Measurements from ENCODE around the gene S1PR1.

S1PR1 gene

DNA sequence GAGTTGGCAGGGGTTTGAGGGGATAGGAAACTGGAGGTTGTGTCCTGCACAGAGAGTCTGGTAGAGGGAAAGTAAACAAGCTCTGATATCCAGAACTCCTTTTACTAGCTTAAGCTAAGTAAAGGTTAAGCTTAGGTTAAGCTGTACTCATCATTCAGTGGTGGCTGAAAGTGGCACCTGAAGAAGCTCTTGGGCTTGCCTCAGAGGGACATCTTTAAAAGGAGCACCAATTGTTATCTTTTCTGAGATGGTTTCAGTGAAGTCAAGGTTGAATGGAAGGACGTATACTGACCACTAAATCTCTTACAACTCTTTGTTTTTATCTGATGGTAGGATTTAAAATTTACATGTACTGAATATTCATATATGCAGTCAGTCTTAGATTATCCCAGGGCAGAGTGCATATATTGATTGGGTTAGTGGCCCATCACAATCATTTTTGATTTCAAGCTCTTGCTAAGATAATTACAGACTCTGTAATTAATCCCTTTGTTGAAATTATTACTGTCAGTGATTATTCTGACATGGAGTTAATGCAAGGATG lies 43.3 kb downstream of the S1PR1 start:
- no peak for DNase-seq (ENCODE audit: low read depth in 2 of 2)

DNA sequence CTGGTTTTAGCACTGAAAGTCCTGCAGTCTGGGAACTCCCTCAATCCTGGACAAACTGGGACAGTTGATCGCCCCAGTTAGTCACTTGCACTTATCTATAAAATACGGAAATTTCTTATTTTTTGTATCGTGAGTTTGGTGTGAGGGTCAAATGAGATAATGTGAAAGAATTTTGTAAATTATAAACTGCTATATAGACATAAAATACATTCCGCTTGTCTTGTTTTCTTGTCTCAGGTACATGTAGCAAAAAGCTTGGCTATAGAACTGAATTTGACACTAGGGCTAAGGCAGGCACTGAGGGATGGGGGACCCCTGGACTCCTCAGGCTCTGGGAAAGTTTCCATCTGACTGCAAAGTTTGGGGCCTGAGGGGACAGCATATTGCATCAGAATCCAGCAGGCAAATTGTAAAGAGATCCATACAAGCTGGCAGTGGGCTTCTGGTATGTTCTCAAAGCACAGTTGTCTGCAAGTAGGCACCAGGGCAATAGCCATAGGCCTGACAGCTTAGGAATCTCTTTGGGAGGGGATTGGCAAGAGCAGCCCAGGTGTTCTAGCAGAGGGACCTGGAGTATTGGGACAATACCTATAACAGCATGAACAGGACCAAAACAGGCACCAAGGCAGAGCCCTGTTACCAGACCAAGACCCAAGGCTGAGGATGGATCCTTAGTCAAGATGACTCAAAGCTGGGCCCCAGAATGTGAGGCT lies 44.3 kb downstream of the S1PR1 start:
- DNase-seq (ENCODE audit: low read depth in 2 of 2), result no peak

DNA sequence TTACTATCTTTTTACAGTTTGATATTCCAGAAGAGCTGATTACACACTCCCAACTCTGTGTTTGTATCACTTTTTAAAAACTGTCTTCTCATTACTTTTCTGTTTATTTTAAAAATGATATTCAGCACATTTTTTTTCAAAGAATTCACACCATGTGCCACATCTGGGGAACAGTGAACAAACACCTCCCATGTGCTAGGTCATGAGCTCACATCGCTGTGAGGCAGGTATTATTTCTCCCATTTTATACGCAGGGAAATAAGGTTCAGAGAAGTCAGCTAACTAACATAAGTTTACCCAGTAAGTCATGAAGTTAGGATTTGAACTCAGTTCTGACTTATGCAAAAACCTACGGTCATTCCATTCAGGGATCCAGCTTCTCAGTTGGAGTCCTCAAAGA lies 44.9 kb downstream of the S1PR1 start:
- no peak for DNase-seq (ENCODE audit: low read depth in 2 of 2)

DNA sequence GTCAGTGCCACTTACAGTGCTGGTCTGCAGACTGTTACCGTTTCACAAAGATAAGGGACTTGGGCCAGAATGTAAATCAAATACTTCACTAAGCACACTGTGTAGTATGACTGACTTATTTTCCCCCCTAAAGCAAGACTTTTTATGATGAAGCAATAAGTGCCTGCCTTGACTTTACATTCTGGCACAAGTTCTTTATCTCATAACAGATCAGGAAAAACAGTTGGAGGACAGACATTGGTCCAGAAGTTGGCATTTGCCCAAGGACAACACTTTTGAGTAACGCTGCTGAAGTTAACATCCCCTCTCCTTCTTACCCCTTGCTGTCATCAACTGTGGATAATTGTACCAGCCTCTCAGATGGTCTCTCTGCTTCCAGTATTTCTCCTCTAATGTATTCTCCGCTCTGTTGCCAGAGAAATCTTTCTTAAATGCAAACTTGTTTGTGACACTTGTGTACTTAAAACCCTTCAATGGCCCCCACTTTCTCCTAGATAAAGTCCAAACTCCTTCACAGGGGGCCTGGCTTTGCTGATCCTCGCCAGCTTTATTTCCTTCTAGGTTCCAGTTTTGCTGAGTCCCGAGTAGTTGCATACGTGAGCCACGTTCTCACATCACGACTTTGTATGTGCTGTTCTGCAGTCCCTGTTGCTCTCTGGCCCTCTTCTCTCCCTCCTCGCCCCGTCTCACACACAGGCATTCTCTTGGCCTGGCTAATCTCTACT lies 45.7 kb downstream of the S1PR1 start:
- DNase-seq (ENCODE audit: low read depth in 2 of 2), result no peak

DNA sequence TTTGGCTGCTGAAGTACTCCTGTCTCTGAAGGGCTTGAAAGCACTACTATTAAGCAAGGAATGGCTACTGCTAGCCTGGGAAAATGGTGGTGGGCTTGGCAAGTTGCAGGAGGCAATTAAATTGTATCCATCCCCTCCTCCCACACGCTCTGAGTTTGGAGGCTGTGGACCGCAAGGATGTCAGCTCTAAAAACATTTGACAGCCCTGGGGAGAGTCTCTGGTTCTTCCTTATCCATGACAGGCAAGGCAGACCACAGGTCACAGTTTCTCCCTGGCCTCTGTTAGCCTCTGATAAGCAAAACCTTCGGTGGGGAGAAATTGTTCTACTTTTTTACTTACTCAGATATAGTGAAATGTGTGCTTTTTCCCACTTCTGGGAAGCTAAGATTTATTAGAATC lies 46.6 kb downstream of the S1PR1 start:
- DNase-seq (ENCODE audit: low read depth in 2 of 2), result no peak

DNA sequence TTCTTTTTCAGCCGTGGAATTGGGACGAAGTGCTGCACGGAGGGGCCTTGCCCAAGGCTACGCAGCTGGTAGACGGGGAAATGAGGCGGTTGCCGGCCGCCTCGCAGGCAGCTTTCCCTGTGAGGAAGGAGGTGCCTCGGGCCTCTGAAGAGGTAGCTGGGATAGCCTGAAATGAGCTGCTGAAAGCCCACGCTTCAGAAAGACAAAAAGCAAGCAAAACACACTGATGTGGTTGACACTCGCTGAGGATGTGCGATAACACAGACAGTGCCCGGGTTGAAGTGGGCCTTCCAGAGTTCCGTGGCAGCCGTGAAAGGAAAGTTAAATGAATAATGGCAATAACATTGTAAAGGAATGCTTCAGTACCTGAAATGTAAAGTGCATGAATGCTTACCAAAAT lies 47.2 kb downstream of the S1PR1 start:
- DNase-seq (ENCODE audit: low read depth in 2 of 2), result no peak

DNA sequence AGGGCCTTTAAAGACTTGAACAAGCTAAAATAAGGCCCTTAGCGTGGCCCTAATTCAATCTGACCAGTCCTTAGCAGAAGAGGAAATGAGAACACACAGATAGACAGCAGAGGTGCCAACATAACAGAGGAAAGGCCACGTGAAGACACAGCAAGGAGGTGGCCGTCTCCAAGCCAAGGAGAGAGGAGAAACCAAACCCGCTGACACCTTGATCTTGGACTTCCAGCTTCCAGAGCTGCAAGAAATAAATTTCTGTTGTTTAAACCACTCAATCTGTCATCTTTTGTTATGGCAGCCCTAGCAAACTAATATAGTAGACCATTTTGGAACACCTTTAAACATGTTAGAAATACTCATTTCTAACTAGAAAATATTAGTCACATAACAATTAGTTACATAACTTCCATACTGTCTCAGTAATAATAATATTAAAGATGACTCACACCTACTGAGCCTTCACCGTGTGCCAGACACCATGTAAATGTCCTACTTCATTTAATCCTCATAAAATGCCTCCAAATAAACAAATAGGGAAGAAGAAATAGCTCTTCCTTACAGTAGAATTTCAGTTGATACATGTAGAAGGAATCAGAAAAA lies 47.9 kb downstream of the S1PR1 start:
- no peak for DNase-seq (ENCODE audit: low read depth in 2 of 2)

DNA sequence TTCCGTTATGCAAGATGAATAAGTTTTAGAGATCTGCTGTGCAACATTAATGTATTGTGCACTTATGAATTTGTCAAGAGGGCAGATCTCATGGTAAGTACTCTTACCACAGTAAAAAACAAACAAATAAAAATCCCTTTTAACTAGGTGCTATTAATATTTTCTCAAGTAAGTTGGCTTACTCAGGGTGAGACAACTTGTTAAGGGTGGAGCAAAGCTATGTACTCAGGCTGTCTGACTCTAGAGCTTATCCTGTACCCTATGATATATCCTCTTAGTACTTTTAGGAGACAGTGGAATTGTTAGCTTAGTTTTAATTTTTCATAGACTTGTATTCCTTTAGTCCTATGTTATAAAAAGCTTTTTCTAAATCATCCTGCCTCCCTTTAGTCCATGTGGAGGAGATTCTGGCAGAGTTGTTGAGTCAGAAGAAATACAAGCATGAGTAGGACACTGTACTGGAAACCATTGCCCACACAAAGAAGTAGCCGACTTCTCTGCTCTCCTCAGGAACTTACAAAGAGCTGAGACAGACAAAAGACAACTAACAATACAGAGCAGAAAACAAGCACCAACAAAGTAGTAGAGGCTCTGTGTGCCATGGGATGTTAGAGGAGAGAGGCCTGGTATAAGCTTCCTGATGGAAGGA lies 49.2 kb downstream of the S1PR1 start:
- no peak for DNase-seq (ENCODE audit: low read depth in 2 of 2)

DNA sequence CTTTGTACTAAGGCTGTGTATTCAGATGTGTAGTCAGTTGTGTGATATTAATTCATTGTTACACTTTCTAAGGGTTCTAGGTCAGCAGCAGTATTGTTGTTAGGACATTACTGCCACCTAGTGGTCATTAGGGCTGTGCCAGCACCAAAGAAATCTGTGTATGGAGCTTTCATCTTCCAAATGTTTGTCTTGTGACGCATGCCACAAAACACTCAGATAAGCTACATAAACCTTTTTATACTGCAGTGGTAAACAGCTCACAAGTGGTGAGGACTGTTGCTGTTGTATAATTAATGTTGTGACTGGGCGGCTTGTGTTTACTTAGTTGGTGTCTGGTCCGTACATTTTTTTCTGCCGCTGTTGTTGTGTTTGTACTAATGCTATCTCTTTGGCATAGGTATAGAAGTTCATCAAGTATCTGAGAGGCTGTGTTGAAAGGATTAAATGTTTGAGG lies 51.7 kb downstream of the S1PR1 start:
- DNase-seq (ENCODE audit: low read depth in 2 of 2), result peak in 1 of 2 donors; percentile 55

DNA sequence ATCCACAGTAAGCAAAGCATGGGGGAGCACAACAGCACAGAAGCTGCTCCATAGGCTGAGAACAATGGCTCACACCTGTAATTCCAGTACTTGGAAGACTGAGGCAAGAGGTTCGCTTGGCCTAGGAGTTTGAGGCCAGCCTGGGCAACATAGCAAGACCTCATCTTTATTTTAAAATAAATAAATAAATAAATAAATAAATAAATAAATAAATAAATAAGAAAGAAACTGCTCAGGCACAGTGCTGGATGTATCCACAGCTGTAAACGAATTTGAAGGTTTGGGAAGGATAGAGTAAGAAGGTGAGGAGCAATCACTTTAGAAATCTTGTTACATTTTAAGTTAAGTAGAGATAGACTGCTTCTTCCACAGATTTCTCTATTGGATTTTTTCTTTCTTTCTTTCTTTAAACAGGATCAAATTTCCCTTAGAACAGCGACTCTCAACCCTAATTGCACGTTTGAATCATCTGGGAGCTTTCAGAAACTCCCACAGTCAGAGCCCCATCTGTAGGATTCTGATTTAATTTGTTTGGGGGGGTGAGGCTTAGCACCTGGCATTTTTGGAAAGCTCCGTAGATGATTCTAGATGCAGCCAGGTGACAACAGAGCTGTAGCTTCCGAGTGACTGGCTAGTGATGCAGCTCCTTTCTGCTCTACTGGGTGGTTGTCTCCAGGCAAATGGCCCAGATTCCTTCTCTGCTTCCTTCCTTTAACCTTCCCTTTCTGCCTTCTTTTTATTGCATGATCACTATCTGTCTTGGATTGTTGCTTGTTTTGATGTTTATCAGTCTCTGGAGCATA lies 53.5 kb downstream of the S1PR1 start:
- DNase-seq (ENCODE audit: low read depth in 2 of 2), result no peak

Data from stimulated activated CD8-positive, alpha-beta memory T cell treated with anti-CD3 and anti-CD28 coated beads, Interleukin-15, amount 100 ng/mL, for 4 hours (primary cell).